Airway epithelial cell (primary cell): Measurements from ENCODE around the gene OR4F17. TPM values are rescaled to one million over a fixed set of nuclear protein-coding genes. Genes with fewer than 3 reads are reported as not detected.

Experiments used
- total RNA-seq: library from RNA; depleted of rRNA; stranded (reverse); fragments of >200 nt; gene quantifications from 2 replicates; pipeline ENCODE4 v1.2.3, GENCODE V29; 2015

OR4F17 gene
- not detected in 2 replicates for total RNA-seq

GRCh38 chr19:106804-107203 is at the start of gene OR4F17:
TSS of gene OR4F17 (plus strand) at chr19:107104. CDS start at chr19:110679, 3,575 bp downstream.

Other genes with a start within 250 kb of the OR4F17 start
- 56.1 and 62.1 TPM in 2 replicates for gene PLPP2, start 184.3 kb downstream of the OR4F17 start, total RNA-seq
- 7.9 and 13.5 TPM in 2 replicates for gene MIER2, start 237.7 kb downstream of the OR4F17 start, total RNA-seq